ENCODE data around the gene CCDC14.
A peak's percentile ranks its signal among the peaks of the same experiment; 100 is the strongest.
"Not testable (repeated sequence)": the region's sequence is repeated elsewhere in the genome, so short reads cannot be mapped to it uniquely, and the experiment has no call there.

The CCDC14 gene

DNA sequence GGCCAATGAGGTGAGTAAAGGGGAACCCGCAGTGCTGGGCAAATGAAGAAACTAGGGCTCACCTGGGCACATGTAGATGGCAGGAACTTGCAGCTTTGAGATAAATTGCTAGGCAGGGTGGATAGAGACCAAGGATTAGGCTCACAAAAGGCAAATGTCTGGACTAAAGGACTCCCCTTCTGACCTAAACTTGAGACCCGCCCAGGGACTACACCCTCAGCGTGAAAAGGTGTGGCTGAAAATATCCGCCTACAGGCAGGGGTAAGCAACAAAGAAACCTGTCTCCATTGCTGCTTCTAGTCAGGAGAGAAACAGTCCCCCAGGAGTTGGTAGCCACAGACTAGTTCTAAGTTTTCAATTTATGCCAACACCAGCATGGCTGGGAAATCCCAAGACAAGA, 20.3 kb upstream of the CCDC14 start:
- H3K9me3 ChIP-seq (ENCODE audit: insufficient read depth, low read depth, low read length); H3K36me3 ChIP-seq (ENCODE audit: insufficient read depth, low read depth, low read length); H3K4me3 ChIP-seq (ENCODE audit: low read length); H3K27me3 ChIP-seq (ENCODE audit: insufficient read depth, low read length); H3K4me1 ChIP-seq (ENCODE audit: insufficient read depth, low read length); H3K9ac ChIP-seq (ENCODE audit: low read depth, low read length); H3K27ac ChIP-seq (ENCODE audit: low read length): not testable (repeated sequence)

DNA sequence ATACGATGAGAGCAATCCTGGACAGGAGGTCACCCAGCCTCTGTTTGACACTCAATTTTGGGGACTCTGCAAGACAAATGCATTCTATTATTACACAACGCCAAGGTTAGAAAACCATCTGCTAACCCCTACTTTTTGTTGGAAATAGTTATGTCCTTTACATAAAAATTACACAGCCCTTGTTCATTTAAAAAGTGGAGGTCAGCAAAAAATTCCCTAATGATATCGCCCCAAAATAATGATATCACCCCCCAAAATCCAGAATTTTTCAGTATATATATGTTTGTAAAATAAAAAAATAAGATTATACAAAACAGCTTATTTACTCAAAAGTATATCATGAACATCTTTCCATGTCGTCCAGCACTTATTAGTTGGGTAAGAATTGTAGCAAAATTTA, 19.5 kb upstream of the CCDC14 start:
- Histone ChIP-seq H3K27me3 (ENCODE audit: insufficient read depth, low read length) (no peaks in the 10 kb centered on the region; the same call in 1 of the 2 replicates), H3K9me3 (ENCODE audit: insufficient read depth, low read depth, low read length) (no peaks in the 10 kb centered on the region), H3K4me1 (ENCODE audit: insufficient read depth, low read length) (no peaks in the 10 kb centered on the region), H3K4me3 (ENCODE audit: low read length) (peak overlapping the region; percentile 67; the same call in 1 of the 2 replicates), H3K9ac (ENCODE audit: low read depth, low read length) (no peak overlapping the region), H3K27ac (ENCODE audit: low read length) (no peak overlapping the region), H3K36me3 (ENCODE audit: insufficient read depth, low read depth, low read length) (no peaks in the 10 kb centered on the region)

DNA sequence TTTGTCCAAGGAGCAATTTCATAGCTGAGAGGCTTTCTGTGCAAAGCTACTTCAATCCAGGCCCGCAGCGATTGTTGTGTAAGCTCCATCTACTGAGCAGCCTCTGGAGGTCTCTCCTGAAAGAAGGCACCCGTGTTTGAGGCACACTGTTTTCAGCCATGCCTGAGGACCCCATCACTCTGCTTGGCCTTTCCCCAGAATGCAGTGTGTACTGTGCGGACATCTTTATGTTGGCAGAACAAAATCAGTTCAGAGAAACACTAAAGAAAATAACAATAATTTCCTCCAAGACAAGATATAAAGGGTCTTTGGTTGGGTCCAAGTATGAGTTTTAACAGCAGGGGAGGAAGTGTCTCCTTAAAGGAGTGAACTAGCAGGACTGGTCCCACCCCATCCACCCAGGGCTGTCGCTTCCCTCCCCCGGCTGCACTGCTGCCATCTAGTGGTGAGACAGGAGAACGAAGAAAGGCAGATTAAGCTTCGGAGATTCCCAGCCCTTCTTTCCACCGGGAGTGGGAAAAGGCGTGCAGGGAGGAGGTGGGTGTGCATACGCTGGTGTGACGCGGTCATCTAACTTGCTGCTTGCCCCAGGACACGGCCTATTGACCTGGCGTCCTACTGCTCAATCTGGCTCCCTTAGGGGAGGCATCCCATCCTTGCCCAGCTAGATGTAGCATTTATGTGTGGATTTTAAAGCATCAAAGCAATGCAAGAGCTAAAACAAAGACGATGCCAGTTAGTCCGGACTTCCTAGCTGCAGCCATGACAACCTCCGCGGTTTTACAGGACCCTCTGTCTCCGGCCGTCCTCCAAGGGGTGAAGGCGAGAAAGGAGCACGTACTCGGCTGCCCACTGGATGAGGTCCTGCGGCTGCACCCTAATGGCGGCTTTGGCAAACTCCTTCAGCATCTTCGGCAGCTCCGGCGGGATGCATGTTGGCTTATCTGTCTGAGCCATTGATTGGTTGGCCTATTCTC, 18.8 kb upstream of the CCDC14 start:
- H3K27ac ChIP-seq (ENCODE audit: low read length); H3K9me3 ChIP-seq (ENCODE audit: insufficient read depth, low read depth, low read length); H3K27me3 ChIP-seq (ENCODE audit: insufficient read depth, low read length); H3K36me3 ChIP-seq (ENCODE audit: insufficient read depth, low read depth, low read length); H3K4me1 ChIP-seq (ENCODE audit: insufficient read depth, low read length): not testable (repeated sequence)
- Histone ChIP-seq H3K4me3 (ENCODE audit: low read length) (peak overlapping the region; percentile 67), H3K9ac (ENCODE audit: low read depth, low read length) (peak overlapping the region; percentile 61; the same call in 1 of the 2 replicates)

DNA sequence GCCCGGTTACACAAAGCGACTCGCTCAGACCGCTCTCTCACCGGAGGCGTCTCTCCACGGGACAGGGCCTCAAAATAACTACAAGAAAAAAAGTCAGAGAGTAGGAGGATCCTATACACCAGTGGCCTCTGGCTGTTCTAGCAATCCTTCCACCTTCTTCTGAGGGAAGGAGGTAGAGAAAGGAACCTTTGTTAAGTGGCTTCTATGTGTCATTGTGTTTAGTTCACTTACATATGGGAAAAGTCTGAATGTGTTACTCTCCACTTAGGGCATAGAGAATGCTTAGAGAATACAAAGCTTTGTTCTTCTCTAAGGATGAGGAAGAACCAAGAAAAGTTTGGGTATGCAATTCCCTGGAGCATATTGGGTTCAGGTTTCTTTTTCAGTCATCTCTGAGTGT, 15.9 kb upstream of the CCDC14 start:
- H3K9me3 ChIP-seq (ENCODE audit: insufficient read depth, low read depth, low read length); H3K4me3 ChIP-seq (ENCODE audit: low read length); H3K4me1 ChIP-seq (ENCODE audit: insufficient read depth, low read length); H3K36me3 ChIP-seq (ENCODE audit: insufficient read depth, low read depth, low read length); H3K9ac ChIP-seq (ENCODE audit: low read depth, low read length); H3K27me3 ChIP-seq (ENCODE audit: insufficient read depth, low read length); H3K27ac ChIP-seq (ENCODE audit: low read length): not testable (repeated sequence)

DNA sequence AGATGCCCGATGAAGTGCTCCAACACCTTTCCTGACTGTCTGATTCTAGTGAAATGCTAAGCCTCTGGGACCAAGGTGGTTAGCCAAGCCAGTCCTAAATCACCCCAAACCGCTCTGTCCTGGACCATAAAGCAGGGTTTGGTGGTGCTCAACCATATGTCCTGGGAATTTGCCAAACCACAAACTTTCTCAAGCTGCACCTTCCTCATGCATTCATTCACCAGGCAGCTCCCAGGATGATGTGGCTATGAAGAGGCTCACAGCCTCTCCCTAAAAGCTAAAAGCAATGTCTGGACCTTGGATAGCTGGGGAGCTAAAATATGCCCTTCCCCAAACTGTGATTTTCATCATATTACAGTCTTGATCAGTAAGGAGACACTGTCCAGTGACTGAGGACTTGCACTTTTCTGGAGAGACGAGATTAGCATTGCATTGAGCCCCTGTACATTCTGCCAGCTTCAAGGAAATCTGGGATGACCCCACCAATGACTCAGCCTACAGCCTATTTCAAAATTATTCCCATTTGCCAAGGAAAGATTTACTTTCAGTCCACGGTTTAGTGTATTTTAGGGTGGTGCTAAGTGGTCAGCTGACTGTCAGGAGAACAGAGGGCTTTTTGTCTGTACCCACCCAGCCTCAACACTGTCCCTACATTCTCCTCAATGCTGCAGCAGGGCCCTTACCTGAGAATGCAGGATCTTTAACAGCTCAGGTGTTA, 15.3 kb upstream of the CCDC14 start:
- H3K27me3 ChIP-seq (ENCODE audit: insufficient read depth, low read length); H3K4me1 ChIP-seq (ENCODE audit: insufficient read depth, low read length); H3K9me3 ChIP-seq (ENCODE audit: insufficient read depth, low read depth, low read length); H3K36me3 ChIP-seq (ENCODE audit: insufficient read depth, low read depth, low read length); H3K27ac ChIP-seq (ENCODE audit: low read length); H3K9ac ChIP-seq (ENCODE audit: low read depth, low read length); H3K4me3 ChIP-seq (ENCODE audit: low read length): not testable (repeated sequence)

DNA sequence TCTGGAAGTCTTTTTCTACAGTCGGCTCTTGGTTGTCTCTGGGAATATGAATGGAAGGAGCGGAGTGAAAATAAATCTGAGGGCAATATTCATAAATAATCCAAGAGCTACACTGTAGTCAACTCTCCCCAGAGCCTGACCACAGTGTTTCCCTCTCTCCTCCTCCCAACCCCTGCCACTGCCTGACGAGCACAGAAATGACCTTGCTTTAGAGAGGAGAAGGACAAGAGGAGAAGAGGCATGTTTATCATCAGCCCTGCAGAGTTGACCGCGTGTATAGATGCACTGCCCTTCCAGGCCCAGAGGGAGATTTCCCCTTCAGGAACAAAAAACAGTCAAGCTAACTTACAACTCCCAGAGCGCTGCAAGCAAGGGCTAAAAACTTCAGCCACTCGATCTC, 14.0 kb upstream of the CCDC14 start:
- H3K9ac ChIP-seq (ENCODE audit: low read depth, low read length); H3K27ac ChIP-seq (ENCODE audit: low read length); H3K36me3 ChIP-seq (ENCODE audit: insufficient read depth, low read depth, low read length); H3K9me3 ChIP-seq (ENCODE audit: insufficient read depth, low read depth, low read length); H3K4me1 ChIP-seq (ENCODE audit: insufficient read depth, low read length); H3K4me3 ChIP-seq (ENCODE audit: low read length); H3K27me3 ChIP-seq (ENCODE audit: insufficient read depth, low read length): not testable (repeated sequence)

DNA sequence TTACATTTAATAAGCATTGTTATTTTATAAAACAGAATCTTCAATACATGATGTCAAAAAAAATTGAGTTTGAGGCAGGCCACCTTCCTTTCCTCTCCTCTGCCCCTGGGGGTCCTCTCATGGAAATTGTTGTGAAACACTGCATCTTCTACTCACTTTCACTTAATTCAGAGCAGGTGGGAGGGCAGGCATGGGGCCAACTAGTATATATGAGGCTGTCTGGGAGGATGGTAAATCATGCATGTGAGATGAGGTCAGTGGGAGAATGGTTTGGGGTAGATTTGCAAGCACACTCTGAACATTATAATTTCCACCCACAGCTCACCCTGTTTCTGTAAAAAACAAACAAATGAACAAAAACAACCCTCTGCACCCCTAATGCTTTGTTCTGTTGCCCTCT, 10.4 kb upstream of the CCDC14 start:
- Histone ChIP-seq H3K27ac (ENCODE audit: low read length) (no peak overlapping the region), H3K9ac (ENCODE audit: low read depth, low read length) (no peak overlapping the region), H3K36me3 (ENCODE audit: insufficient read depth, low read depth, low read length) (no peaks in the 10 kb centered on the region), H3K4me3 (ENCODE audit: low read length) (no peak overlapping the region), H3K27me3 (ENCODE audit: insufficient read depth, low read length) (no peaks in the 10 kb centered on the region), H3K9me3 (ENCODE audit: insufficient read depth, low read depth, low read length) (no peaks in the 10 kb centered on the region), H3K4me1 (ENCODE audit: insufficient read depth, low read length) (no peaks in the 10 kb centered on the region)

DNA sequence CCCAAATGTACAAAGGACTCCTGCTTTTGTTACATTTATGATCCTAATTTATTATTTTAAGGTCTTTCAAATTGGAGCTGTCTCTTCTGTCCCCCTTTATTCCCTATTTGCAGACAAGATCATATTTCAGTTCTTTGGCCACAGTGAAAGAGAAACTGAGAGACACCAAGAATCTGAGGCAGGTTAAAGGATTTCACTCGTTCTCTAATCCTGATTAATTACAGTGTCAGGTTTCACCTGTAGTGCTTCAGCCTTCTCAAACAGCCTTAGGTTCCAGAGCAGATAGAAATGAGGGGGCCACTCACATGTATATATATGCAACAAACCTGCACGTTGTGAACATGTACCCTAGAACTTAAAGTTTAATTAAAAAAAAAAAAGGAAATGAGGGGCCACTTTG, 6.2 kb upstream of the CCDC14 start:
- not testable (repeated sequence) for H3K9ac ChIP-seq (ENCODE audit: low read depth, low read length); H3K4me3 ChIP-seq (ENCODE audit: low read length); H3K27me3 ChIP-seq (ENCODE audit: insufficient read depth, low read length); H3K9me3 ChIP-seq (ENCODE audit: insufficient read depth, low read depth, low read length); H3K36me3 ChIP-seq (ENCODE audit: insufficient read depth, low read depth, low read length); H3K4me1 ChIP-seq (ENCODE audit: insufficient read depth, low read length); H3K27ac ChIP-seq (ENCODE audit: low read length)

DNA sequence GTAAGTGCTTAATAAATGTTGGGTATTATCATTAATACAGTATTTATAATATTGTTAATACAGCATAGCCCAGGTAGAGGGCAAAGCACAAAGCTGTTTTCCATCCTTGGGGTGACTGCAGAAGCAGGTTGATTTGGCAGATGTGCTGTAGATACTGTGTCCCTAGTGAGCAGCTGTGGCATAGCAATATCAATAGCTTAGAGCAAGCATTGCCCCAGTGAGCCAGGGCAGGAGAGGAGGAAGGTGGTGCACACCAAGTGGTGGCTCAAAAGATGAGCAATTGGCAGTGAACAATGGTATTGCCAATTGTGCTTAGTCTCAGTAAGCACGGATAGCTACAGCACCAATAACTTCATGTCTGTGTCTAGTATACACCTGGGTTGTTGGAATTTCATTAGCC, 5.8 kb upstream of the CCDC14 start:
- not testable (repeated sequence) for H3K27ac ChIP-seq (ENCODE audit: low read length)

DNA sequence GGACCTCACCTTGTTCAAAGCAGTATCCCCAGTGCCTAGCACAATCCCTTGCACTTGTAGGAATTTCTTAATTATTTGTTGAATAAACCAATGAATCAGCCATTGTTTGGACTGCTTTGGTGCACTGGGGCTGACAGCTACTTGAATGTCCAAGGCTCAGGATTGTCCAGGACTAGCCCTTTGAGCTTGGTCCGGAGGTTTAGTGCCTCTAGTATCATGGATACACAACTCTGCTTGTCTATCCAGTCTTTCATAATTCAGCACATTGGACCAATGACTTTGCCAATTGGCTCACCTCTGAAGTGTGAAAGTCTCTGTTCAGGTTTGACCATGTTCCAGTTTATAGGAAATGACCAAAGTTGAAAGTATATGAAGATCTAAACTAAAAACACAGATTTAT, 3.8 kb upstream of the CCDC14 start:
- H3K27ac ChIP-seq (ENCODE audit: low read length); H3K4me3 ChIP-seq (ENCODE audit: low read length); H3K36me3 ChIP-seq (ENCODE audit: insufficient read depth, low read depth, low read length); H3K9ac ChIP-seq (ENCODE audit: low read depth, low read length); H3K9me3 ChIP-seq (ENCODE audit: insufficient read depth, low read depth, low read length); H3K4me1 ChIP-seq (ENCODE audit: insufficient read depth, low read length): not testable (repeated sequence)
- H3K27me3 ChIP-seq (ENCODE audit: insufficient read depth, low read length), result peaks cover 15% of the 10 kb centered on the region

More for the DNA sequence above, 5.8 kb upstream of the CCDC14 start:
- H3K9ac ChIP-seq (ENCODE audit: low read depth, low read length); H3K4me3 ChIP-seq (ENCODE audit: low read length); H3K4me1 ChIP-seq (ENCODE audit: insufficient read depth, low read length); H3K9me3 ChIP-seq (ENCODE audit: insufficient read depth, low read depth, low read length); H3K36me3 ChIP-seq (ENCODE audit: insufficient read depth, low read depth, low read length): not testable (repeated sequence)
- H3K27me3 ChIP-seq (ENCODE audit: insufficient read depth, low read length), result peaks cover 12% of the 10 kb centered on the region

DNA sequence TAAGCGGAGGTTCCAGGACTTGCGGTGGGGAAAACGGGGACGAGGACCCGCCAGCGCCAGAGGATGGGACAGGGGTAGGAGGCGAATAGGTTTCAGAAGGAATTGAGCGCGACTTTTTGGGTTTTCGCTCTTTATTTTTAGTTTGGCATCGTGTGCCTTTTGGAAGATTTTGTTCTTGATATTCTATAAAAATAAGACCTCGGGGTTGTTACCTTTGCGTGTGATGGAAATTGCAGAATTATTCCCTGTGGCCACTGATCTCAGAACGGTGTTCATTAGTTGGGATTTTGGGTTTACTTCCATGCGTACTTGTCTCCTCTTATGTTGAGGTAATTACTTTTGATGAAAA, 453 bp upstream of the CCDC14 start:
- Histone ChIP-seq H3K9me3 (ENCODE audit: insufficient read depth, low read depth, low read length) (no peaks in the 10 kb centered on the region), H3K4me1 (ENCODE audit: insufficient read depth, low read length) (no peaks in the 10 kb centered on the region; the same call in 1 of the 2 replicates), H3K36me3 (ENCODE audit: insufficient read depth, low read depth, low read length) (peaks cover 2% of the 10 kb centered on the region), H3K27me3 (ENCODE audit: insufficient read depth, low read length) (peaks cover 15% of the 10 kb centered on the region), H3K4me3 (ENCODE audit: low read length) (peak overlapping the region; percentile 62), H3K27ac (ENCODE audit: low read length) (no peak overlapping the region), H3K9ac (ENCODE audit: low read depth, low read length) (no peak overlapping the region)

DNA sequence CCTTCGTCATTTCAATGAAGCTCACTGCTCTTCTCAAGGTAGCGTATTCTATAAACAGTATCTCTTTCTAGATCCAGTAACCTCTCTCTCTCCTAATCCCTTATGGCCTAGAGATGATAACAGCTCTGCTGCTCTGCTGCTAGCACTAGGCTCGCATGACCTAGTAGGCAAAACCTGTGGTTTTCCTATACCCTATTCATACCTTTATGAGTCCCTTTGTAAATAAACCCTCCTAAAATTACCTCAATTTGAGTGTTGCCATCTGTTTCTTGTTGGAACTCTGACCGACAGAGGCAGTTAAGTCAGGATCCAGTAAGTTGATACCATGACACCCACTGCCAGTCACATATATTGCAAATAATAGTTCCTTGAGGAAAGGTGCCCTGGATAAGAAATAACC, 7.3 kb downstream of the CCDC14 start:
- Histone ChIP-seq H3K4me1 (ENCODE audit: insufficient read depth, low read length) (no peaks in the 10 kb centered on the region), H3K27ac (ENCODE audit: low read length) (no peak overlapping the region), H3K36me3 (ENCODE audit: insufficient read depth, low read depth, low read length) (peaks cover 75% of the 10 kb centered on the region), H3K9me3 (ENCODE audit: insufficient read depth, low read depth, low read length) (no peaks in the 10 kb centered on the region), H3K9ac (ENCODE audit: low read depth, low read length) (no peak overlapping the region), H3K4me3 (ENCODE audit: low read length) (no peak overlapping the region), H3K27me3 (ENCODE audit: insufficient read depth, low read length) (no peaks in the 10 kb centered on the region)
